Sigmoid colon (tissue), 7 donors: ENCODE measurements around the gene OLFM1. TPM values are rescaled to one million over a fixed set of nuclear protein-coding genes. Genes with fewer than 3 reads are reported as not detected.

Experiments used
- DNase-seq: peaks from one replicate; pipeline ENCODE4 v3.0.0-alpha.2; 2019
- H3K27ac ChIP-seq, 4 donors: fragments of 200-600 bp; sonication (generic); one replicate each; pipeline ENCODE4 v1.5.1; 2016 to 2019; ENCODE audit warnings: mild to moderate bottlenecking in 1 of 4
- H3K27me3 ChIP-seq, 3 donors: fragments of 200-600 bp; sonication (generic); one replicate each; pipeline ENCODE4 v1.5.1; 2019; ENCODE audit warnings: mild to moderate bottlenecking in 1 of 3
- H3K36me3 ChIP-seq, 4 donors: fragments of 200-600 bp; sonication (generic); one replicate each; pipeline ENCODE4 v1.5.1; 2016 to 2019
- H3K4me1 ChIP-seq, 4 donors: fragments of 200-600 bp; sonication (generic); one replicate each; pipeline ENCODE4 v1.5.1; 2017 to 2019
- H3K4me3 ChIP-seq, 4 donors: fragments of 200-600 bp; sonication (generic); one replicate each; pipeline ENCODE4 v1.5.1; 2017 to 2019; ENCODE audit warnings: mild to moderate bottlenecking in 2 of 4, moderate library complexity in 1 of 4
- H3K9me3 ChIP-seq, 4 donors: fragments of 200-600 bp in 3 of 4; sonication (generic) in 3 of 4; one replicate each; pipeline versions ENCODE4 v1.5.1 to v1.6.1; 2013 to 2019
- EP300 ChIP-seq, 4 donors: sonication (generic); formaldehyde crosslinking; IDR thresholded peaks; one replicate each; pipeline ENCODE4 v1.6.1; 2017; ENCODE audit warnings: antibody characterized with exemption in 4 of 4
- POLR2A ChIP-seq, 2 donors: fragments of 450-650 bp; IDR thresholded peaks; one replicate each; pipeline ENCODE4 v1.6.1; 2016; ENCODE audit warnings: antibody characterized with exemption in 2 of 2, mild to moderate bottlenecking in 2 of 2, moderate library complexity in 2 of 2
- POLR2AphosphoS5 ChIP-seq, 4 donors: sonication (generic); formaldehyde crosslinking; IDR thresholded peaks; one replicate each; pipeline ENCODE4 v1.6.1; 2017; ENCODE audit warnings: antibody characterized with exemption in 4 of 4
- WGBS, 2 donors: extraction: QIAGEN DNeasy Blood & Tissue Kit; methylation state at CpG; one replicate each; pipeline ENCODE4 v1.1.7; 2013; 5-methylcytosine and 5-hydroxymethylcytosine counted together
- intact Hi-C: fragments of 100-400 bp; cut with DNase I; formaldehyde crosslinking; loops from one replicate; pipeline ENCODE4 v1.15.1; 2023
- polyA plus RNA-seq, 3 donors: library from polyadenylated mRNA; stranded (reverse); fragments of 200-250 nt; gene quantifications; one replicate each; pipeline ENCODE4 v1.2.3, GENCODE V29; 2013
- total RNA-seq, 4 donors: library from RNA; depleted of rRNA; stranded (reverse); fragments of >200 nt; gene quantifications; one replicate each; pipeline ENCODE4 v1.1.0, GENCODE V29; 2016
- TF ChIP-seq, protein P1 (sequence below), 4 experiments: fragments of 450-650 bp in 3 of 4; fragments of 200-600 bp in 1 of 4; IDR thresholded peaks; one replicate each; pipeline ENCODE4 v1.5.1; 2016 to 2019; ENCODE audit warnings: antibody characterized with exemption in 4 of 4, mild to moderate bottlenecking in 3 of 4, moderate library complexity in 2 of 4
- donor health status: healthy with polysubstance abuse.
- donor health status: Bipolar disorder and iron deficiency.
- donor health status: healthy.

Gene OLFM1
- total and polyA plus RNA-seq, 7 donors: 1.2 to 19.3 (median 13.6) TPM

DNA sequence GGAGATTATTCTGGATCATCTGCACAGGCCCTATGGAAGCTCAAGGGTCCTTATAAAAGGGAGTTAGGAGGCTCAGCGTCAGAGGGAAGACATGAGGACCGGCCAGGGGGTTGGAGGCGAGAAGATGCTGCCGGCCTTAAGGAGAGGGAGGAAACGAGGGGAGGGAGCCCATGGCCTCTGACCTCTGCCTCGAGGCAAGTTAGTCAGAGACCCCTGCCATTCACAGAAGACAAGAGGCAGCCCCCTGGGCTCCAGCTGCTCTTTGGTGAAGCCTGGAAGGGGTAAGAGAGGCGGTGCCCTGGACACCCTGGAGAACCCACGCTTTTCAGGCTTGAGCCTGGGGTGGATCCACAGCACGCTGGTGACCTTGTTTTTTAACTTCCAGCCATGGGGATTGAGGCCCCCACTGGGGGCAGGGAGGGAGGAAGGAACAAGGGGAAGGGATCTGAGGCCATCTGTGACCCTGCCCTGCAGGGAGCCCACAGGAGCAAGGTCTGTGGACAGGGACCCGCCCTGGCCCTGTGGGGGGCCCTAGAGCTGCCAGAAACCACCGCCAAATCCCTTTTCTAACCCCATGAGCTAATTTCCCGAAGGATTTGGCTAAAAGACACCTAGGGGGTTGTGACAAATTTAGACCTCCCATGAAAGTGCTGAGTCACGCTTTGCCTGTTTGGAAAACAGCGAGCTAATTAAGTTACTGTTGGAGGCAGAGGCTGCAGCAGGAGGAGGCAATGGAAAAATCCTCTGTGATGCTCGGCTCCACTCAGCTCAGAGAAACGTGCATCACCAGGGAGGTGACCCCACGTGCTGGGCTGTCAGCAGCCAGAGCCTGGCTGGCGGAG lies 49.7 kb downstream of the OLFM1 start:
- TF ChIP-seq, protein P1, sequence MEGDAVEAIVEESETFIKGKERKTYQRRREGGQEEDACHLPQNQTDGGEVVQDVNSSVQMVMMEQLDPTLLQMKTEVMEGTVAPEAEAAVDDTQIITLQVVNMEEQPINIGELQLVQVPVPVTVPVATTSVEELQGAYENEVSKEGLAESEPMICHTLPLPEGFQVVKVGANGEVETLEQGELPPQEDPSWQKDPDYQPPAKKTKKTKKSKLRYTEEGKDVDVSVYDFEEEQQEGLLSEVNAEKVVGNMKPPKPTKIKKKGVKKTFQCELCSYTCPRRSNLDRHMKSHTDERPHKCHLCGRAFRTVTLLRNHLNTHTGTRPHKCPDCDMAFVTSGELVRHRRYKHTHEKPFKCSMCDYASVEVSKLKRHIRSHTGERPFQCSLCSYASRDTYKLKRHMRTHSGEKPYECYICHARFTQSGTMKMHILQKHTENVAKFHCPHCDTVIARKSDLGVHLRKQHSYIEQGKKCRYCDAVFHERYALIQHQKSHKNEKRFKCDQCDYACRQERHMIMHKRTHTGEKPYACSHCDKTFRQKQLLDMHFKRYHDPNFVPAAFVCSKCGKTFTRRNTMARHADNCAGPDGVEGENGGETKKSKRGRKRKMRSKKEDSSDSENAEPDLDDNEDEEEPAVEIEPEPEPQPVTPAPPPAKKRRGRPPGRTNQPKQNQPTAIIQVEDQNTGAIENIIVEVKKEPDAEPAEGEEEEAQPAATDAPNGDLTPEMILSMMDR (IDR thresholded peaks at IDR 0.05): no peak
- no peak for TF ChIP-seq POLR2A (IDR thresholded peaks at IDR 0.05)
- no peaks in the 10 kb centered on the region for H3K9me3 ChIP-seq
- no peak overlapping the region for H3K27ac ChIP-seq
- no peaks in the 10 kb centered on the region for H3K36me3 ChIP-seq
- no peak for DNase-seq
- peaks cover 0 to 6% (median 0%) of the 10 kb centered on the region in 4 donors for H3K4me1 ChIP-seq
- H3K4me3 ChIP-seq: no peak overlapping the region
- peaks cover 0 to 67% (median 15%) of the 10 kb centered on the region in 3 donors for H3K27me3 ChIP-seq
- intact Hi-C loops: no loop called here
- WGBS, 2 donors: 30 to 34% methylated on average over 18 of the region's 18 CpGs

DNA sequence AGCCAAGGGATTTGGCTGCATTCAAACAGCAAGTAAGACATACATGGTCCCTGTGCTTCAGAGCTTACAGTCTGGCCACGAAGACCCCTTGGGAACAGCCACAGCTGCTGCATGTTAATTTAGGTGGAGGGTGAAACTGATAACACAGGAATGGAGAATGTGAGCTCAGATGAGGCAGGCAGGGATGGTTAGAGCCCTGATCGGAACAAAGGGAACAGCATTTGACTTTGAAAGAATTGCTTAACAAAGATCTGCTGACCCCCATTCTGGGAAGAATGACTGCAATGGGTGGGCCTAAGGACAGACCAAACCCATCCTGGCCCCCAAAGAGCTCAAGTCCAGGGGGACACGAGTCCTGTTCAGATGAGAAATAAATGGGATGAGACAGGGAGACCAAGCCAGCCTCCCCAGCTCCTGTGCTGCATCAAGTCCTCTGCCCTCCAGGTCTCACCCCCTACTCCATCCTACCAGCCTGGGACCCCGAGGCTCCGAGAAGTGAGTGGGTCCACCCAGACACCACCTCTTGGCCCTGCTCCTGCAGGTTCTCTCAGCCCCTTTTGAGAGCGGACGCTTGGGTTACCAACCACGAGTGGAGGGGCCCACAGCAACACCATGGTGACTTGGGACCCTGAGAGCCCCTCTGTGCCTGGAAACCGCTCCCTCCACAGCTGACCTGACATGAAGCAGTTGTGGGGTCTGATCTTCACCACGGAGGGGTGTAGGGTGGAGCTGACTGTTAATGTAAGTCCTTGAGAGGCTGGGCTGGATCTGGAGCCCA lies 50.8 kb downstream of the OLFM1 start:
- Histone ChIP-seq H3K27ac (no peak overlapping the region), H3K27me3 (peaks cover 0 to 57% (median 15%) of the 10 kb centered on the region in 3 donors), H3K36me3 (no peaks in the 10 kb centered on the region), H3K9me3 (no peaks in the 10 kb centered on the region), H3K4me1 (peaks cover 0 to 6% (median 0%) of the 10 kb centered on the region in 4 donors), H3K4me3 (no peak overlapping the region)
- WGBS, 2 donors: 72 to 81% methylated on average over 10 of the region's 10 CpGs
- no peak for TF ChIP-seq POLR2A (IDR thresholded peaks at IDR 0.05)
- TF ChIP-seq, protein P1 (IDR thresholded peaks at IDR 0.05): no peak
- no peak for TF ChIP-seq POLR2AphosphoS5 (IDR thresholded peaks at IDR 0.05)
- TF ChIP-seq EP300 (IDR thresholded peaks at IDR 0.05): no peak
- intact Hi-C loops: no loop called here
- no peak for DNase-seq

DNA sequence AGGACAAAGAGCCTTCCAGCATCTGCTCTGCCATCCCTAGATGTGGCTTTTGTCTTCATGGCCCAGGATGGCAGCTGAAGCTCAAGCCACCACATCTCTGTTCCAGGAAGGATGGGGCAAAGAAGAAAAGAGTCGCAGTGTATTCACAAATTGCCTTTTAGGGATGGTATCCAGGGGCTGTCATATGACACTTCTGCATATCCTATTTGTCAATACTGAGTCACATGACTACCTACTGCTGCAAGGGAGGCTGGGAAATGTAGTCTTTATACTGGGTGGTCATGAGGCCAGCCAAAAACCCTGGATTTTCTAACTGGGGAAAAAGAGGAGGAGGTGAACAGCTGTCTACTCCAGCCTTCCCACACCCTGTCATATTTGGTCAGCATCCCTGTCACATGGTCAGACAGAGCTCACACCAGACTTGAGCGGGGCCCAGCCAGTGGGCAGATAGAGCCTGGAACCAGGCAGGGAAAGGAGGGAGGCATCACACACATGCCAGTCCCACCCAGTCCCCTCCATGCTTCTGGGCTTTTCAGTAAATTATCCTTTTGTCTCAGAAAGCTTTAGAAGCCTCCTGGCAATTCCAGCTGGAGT lies 52.0 kb downstream of the OLFM1 start:
- intact Hi-C loops: no loop called here
- Histone ChIP-seq H3K4me3 (no peak overlapping the region), H3K4me1 (peaks cover 0 to 6% (median 0%) of the 10 kb centered on the region in 4 donors), H3K36me3 (no peaks in the 10 kb centered on the region), H3K27ac (no peak overlapping the region), H3K27me3 (peaks cover 0 to 50% (median 15%) of the 10 kb centered on the region in 3 donors), H3K9me3 (no peaks in the 10 kb centered on the region)
- 86 to 89% methylated on average over 2 of the region's 2 CpGs for WGBS, 2 donors
- TF ChIP-seq POLR2A (IDR thresholded peaks at IDR 0.05): no peak
- TF ChIP-seq, protein P1 (IDR thresholded peaks at IDR 0.05): no peak
- no peak for TF ChIP-seq POLR2AphosphoS5 (IDR thresholded peaks at IDR 0.05)
- TF ChIP-seq EP300 (IDR thresholded peaks at IDR 0.05): no peak
- no peak for DNase-seq

DNA sequence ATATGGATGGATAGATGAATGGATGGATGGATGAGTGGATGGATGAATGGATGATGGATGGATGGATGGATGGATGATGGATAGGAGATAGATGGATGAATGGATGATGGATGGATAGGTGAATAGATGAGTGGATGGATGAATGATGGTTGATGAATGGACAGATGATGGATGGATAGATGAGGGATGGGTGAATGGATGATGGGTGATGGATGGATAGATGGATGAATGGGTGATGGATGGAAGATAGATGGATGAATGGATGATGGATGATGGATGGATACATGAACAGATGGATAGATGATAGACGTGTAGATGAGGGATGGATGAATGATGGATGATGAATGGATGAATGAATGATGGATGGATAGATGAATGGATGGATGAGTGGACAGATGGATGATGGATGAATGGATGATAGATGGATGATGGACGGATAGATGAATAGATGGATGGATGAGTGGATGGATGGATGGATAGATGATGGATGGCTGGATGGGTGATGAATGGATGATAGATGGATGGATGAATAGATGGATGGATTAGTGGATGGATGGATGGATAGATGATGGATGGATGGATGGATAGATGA lies 53.8 kb downstream of the OLFM1 start:
- H3K27me3 ChIP-seq: peaks cover 0 to 36% (median 15%) of the 10 kb centered on the region in 3 donors
- no peaks in the 10 kb centered on the region for H3K9me3 ChIP-seq
- TF ChIP-seq, protein P1 (IDR thresholded peaks at IDR 0.05): no peak
- TF ChIP-seq EP300 (IDR thresholded peaks at IDR 0.05) (no peak), POLR2AphosphoS5 (IDR thresholded peaks at IDR 0.05) (no peak), POLR2A (IDR thresholded peaks at IDR 0.05) (no peak)
- no peak overlapping the region for H3K27ac ChIP-seq
- H3K4me3 ChIP-seq: no peak overlapping the region
- DNase-seq: no peak
- no peaks in the 10 kb centered on the region for H3K36me3 ChIP-seq
- H3K4me1 ChIP-seq: peaks cover 0 to 6% (median 0%) of the 10 kb centered on the region in 4 donors
- intact Hi-C loops: no loop called here
- WGBS, 2 donors: 92 to 93% methylated on average over 2 of the region's 2 CpGs
